Glutamatergic neuron (in vitro differentiated cells): ENCODE measurements around the gene ZNF277. TPM values are rescaled to one million over a fixed set of nuclear protein-coding genes. Genes with fewer than 3 reads are reported as not detected.

Experiments used
- DNase-seq: peaks from one replicate; pipeline ENCODE4 v3.0.0; 2022
- H3K27ac Mint-ChIP-seq: one replicate; pipeline ENCODE4 v1.8.0; 2020; ENCODE audit warnings: mild to moderate bottlenecking, mixed read lengths, inconsistent platforms; ENCODE audit not compliant: unreplicated experiment
- H3K27me3 Mint-ChIP-seq: one replicate; pipeline ENCODE4 v1.8.0; 2020; ENCODE audit warnings: mild to moderate bottlenecking, moderate library complexity, mixed read lengths, inconsistent platforms; ENCODE audit not compliant: unreplicated experiment
- H3K36me3 Mint-ChIP-seq: one replicate; pipeline ENCODE4 v1.8.0; 2020; ENCODE audit warnings: mild to moderate bottlenecking, mixed read lengths, inconsistent platforms; ENCODE audit not compliant: unreplicated experiment
- H3K4me1 Mint-ChIP-seq: one replicate; pipeline ENCODE4 v1.8.0; 2020; ENCODE audit warnings: mild to moderate bottlenecking, low read depth, mixed read lengths, inconsistent platforms; ENCODE audit not compliant: unreplicated experiment
- H3K4me3 Mint-ChIP-seq: one replicate; pipeline ENCODE4 v1.8.0; 2020; ENCODE audit warnings: mild to moderate bottlenecking, mixed read lengths, inconsistent platforms; ENCODE audit not compliant: unreplicated experiment
- H3K9me3 Mint-ChIP-seq: one replicate; pipeline ENCODE4 v1.8.0; 2020; ENCODE audit warnings: mild to moderate bottlenecking, moderate library complexity, mixed read lengths, inconsistent platforms; ENCODE audit not compliant: unreplicated experiment
- total RNA-seq: library from RNA; stranded (reverse); fragmentation: NEBNext Ultra II Directional; extraction: Animal tissue kit (Norgen Biotek cat#: 25700); gene quantifications from one replicate; pipeline ENCODE4 v1.2.1, GENCODE V29; 2021; ENCODE audit not compliant: unreplicated experiment
- TF ChIP-seq, protein P1 (sequence below): fragments of 200-600 bp; sonication (generic); IDR thresholded peaks from one replicate; pipeline ENCODE4 v1.5.0; 2021; ENCODE audit not compliant: partially characterized antibody, unreplicated experiment

The ZNF277 gene
- total RNA-seq, 1 donor from 2014 or later = 27.0 TPM

DNA sequence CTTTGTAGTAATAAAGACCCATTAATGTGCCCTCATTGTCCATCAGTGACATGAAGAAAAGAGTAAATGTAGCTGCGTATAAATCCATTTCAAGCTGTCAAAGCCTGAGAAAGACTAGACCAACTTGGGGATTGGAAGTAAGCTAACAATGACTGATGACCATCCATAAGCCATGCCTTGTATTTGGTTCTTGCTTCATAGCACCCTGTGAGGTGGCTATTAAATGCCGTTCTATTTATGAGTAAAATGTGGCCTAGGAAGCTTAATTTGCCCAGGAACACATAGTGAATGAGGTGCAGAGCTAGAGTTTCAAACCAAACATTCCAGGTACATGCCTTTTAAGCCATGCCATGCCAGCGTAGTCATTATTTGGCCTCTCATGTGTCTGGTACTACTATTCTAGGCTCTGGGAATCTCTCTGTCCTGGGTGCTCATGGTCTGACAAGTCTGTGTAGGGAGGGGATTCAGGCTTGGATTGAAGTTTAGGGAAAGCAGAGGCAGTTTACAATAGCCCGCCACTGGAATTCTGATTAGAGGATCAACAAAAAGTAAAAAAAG, 92.1 kb downstream of the ZNF277 start:
- TF ChIP-seq, protein P1, sequence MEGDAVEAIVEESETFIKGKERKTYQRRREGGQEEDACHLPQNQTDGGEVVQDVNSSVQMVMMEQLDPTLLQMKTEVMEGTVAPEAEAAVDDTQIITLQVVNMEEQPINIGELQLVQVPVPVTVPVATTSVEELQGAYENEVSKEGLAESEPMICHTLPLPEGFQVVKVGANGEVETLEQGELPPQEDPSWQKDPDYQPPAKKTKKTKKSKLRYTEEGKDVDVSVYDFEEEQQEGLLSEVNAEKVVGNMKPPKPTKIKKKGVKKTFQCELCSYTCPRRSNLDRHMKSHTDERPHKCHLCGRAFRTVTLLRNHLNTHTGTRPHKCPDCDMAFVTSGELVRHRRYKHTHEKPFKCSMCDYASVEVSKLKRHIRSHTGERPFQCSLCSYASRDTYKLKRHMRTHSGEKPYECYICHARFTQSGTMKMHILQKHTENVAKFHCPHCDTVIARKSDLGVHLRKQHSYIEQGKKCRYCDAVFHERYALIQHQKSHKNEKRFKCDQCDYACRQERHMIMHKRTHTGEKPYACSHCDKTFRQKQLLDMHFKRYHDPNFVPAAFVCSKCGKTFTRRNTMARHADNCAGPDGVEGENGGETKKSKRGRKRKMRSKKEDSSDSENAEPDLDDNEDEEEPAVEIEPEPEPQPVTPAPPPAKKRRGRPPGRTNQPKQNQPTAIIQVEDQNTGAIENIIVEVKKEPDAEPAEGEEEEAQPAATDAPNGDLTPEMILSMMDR = no peak
- Mint-ChIP-seq H3K4me1 (peaks cover 12% of the 10 kb centered on the region), H3K4me3 (no peak overlapping the region), H3K9me3 (no peaks in the 10 kb centered on the region), H3K27ac (no peak overlapping the region), H3K27me3 (no peaks in the 10 kb centered on the region), H3K36me3 (no peaks in the 10 kb centered on the region)
- no peak for DNase-seq

DNA sequence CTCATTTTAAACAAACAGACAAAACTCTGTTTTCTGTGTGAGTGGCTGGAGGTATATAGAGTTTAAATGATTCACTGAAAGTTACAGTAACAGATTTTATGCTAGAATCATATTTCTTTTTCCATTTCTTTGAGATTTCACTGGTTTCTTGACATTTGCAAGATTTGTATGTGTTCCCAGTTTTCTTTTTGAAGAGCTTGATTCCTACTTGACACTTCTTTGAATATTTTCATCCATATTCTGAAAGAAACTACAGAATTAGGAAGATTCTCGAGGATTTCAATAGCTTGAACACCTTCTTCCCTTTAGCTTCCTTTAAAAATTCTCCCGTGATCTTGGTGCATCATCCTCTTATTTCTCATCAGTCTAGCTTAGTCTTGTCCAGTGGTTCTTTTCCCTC, 93.6 kb downstream of the ZNF277 start:
- Mint-ChIP-seq H3K27me3 (no peaks in the 10 kb centered on the region), H3K4me1 (peaks cover 6% of the 10 kb centered on the region), H3K36me3 (no peaks in the 10 kb centered on the region), H3K4me3 (no peak overlapping the region), H3K9me3 (no peaks in the 10 kb centered on the region), H3K27ac (no peak overlapping the region)
- no peak for DNase-seq
- TF ChIP-seq, protein P1 = no peak

DNA sequence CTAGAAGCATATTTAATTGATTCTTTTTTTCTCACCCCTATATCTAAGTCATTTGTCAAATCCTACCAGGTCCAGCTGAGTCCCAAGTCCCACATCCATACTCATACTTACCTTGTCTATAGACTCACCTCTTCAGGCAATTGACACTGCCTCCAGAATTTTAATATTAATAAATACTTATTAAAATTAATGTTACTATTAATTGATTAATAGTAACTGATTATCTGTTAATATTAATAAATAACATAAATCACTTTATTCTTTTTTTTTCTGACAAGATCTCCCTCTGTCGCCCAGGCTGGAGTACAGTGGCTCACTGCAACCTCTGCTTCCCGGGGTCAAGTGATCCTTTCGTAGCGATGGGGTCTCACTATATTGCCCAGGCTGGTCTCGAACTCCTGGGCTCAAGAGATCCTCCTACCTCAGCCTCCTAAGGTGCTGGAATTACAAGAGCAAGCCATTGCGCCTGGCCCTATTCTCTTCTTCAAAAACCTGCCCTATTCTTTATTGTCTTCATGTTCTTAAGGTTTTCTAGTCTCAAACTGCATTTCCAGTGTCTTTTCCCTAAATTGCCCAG, 94.4 kb downstream of the ZNF277 start:
- H3K4me1 Mint-ChIP-seq = peaks cover 6% of the 10 kb centered on the region
- H3K36me3 Mint-ChIP-seq = no peaks in the 10 kb centered on the region
- H3K9me3 Mint-ChIP-seq = no peaks in the 10 kb centered on the region
- H3K27ac Mint-ChIP-seq = no peak overlapping the region
- H3K4me3 Mint-ChIP-seq = no peak overlapping the region
- TF ChIP-seq, protein P1 = no peak
- no peak for DNase-seq
- H3K27me3 Mint-ChIP-seq = no peaks in the 10 kb centered on the region

DNA sequence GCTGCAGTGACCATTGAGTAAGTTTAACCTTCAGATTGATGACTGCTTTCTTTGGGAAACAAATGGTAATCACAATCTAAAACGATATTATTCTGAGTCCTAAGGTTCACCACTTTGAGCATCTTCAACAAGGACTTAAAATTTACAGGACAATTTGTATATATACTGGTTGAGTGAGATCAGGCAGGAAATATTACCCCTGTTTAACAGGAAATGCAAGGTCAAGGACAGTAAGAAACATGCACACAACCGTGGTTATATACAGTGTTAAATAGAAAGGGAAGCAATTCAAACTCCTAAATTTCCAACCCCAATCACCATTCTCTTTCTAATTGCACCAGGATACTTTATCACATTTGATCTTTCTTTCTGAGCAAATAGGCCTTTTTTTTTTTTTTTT, 96.1 kb downstream of the ZNF277 start:
- H3K27ac Mint-ChIP-seq = no peak overlapping the region
- H3K36me3 Mint-ChIP-seq = no peaks in the 10 kb centered on the region
- DNase-seq = no peak
- no peak overlapping the region for H3K4me3 Mint-ChIP-seq
- no peaks in the 10 kb centered on the region for H3K27me3 Mint-ChIP-seq
- H3K4me1 Mint-ChIP-seq = peaks cover 3% of the 10 kb centered on the region
- TF ChIP-seq, protein P1 = no peak
- H3K9me3 Mint-ChIP-seq = no peaks in the 10 kb centered on the region

DNA sequence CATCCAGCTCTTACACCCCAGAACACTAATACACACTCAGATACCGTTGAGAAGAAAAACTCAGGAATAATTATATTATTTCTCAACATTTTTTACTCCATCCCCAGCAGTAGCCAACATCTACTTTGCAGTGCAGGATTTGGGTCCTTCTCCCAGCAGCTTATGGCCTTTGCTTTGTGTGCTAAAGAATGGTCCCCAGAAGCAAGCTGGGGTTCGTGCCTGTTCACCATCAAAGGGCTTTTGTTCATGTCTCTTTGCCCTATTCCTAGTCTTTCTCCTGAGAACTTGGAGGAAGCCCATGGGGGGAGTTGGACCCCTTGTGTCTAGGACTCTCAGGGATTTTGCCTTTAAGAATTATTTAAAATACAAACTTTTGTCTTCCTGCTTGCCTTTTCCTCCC, 100.4 kb downstream of the ZNF277 start:
- Mint-ChIP-seq H3K36me3 (peaks cover 11% of the 10 kb centered on the region), H3K27me3 (no peaks in the 10 kb centered on the region), H3K4me3 (no peak overlapping the region), H3K4me1 (peaks cover 3% of the 10 kb centered on the region), H3K9me3 (no peaks in the 10 kb centered on the region), H3K27ac (no peak overlapping the region)
- DNase-seq = no peak
- TF ChIP-seq, protein P1 = no peak
